ENCODE data around the gene FKBP1B.
"Not testable (repeated sequence)": the region's sequence is repeated elsewhere in the genome, so short reads cannot be mapped to it uniquely, and the experiment has no call there.

The FKBP1B gene

DNA sequence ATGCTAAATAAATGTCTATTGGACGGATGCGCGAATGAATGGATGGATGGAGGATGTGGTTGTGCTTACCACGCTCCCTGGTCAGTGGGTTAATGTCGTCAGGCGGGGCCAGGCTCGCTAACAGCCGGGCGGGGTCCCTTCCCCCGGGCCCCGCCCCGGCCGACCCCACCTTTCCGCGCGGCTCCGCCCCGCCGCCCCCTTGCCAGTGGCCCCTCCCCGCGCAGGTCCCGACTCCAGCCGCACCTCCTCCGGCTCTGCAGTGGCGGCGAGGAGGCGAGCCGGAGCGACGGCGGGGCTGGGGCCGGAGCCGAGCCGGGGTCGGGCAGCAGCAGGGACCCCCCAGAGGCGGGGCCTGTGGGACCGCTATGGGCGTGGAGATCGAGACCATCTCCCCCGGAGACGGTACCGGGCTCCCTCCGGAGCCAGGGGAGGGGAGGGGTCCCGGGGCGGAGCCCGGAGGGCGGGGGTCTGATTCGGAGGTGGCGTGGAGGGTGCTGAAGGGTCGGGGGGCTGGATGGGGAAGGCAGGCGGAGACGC, at the start of gene FKBP1B:
Gene FKBP1B (plus strand): TSS at position 257 of the 537 bp plus-strand sequence. CDS start 109 bp downstream, at position 366.
- no peak within 1 kb of the TSS for H3K9ac ChIP-seq (ENCODE audit: low read length)

DNA sequence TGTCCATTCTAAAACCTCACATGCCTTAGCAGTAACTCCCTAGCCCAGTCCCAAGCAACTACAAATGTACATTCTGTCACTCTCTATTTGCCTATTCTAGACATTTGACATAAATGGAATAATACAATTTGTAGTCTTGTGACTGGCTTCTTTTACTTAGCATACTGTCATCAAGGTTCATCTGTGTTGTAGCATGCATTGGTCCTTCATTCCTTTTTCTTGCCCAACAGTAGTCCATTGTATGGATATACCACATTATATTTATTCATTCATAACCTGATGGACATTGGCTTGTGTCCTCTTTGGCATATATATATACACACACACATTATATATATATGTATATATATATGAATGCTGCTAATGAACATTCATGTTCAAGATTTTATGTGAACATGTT, 41.8 kb upstream of the FKBP1B start:
- Histone ChIP-seq H3K36me3 (ENCODE audit: control insufficient read depth, insufficient read depth, low read length) (no peaks in the 10 kb centered on the region), H3K4me3 (ENCODE audit: low read length) (no peak overlapping the region), H3K27ac (ENCODE audit: low read depth, low read length) (no peak overlapping the region), H3K9ac (ENCODE audit: low read length) (no peak overlapping the region), H3K27me3 (ENCODE audit: control insufficient read depth, insufficient read depth, low read length) (peaks cover 12% of the 10 kb centered on the region), H3K4me1 (ENCODE audit: control insufficient read depth, insufficient read depth, low read length) (no peaks in the 10 kb centered on the region)

More for the DNA sequence above, at the start of gene FKBP1B:
- Histone ChIP-seq H3K4me3 (ENCODE audit: low read length) (peak within 1 kb of the TSS; percentile 61), H3K36me3 (ENCODE audit: control insufficient read depth, insufficient read depth, low read length) (no peaks in the 10 kb centered on the region), H3K27ac (ENCODE audit: low read depth, low read length) (no peak within 1 kb of the TSS), H3K27me3 (ENCODE audit: control insufficient read depth, insufficient read depth, low read length) (peaks cover 4% of the 10 kb centered on the region), H3K4me1 (ENCODE audit: control insufficient read depth, insufficient read depth, low read length) (peaks cover 3% of the 10 kb centered on the region)

DNA sequence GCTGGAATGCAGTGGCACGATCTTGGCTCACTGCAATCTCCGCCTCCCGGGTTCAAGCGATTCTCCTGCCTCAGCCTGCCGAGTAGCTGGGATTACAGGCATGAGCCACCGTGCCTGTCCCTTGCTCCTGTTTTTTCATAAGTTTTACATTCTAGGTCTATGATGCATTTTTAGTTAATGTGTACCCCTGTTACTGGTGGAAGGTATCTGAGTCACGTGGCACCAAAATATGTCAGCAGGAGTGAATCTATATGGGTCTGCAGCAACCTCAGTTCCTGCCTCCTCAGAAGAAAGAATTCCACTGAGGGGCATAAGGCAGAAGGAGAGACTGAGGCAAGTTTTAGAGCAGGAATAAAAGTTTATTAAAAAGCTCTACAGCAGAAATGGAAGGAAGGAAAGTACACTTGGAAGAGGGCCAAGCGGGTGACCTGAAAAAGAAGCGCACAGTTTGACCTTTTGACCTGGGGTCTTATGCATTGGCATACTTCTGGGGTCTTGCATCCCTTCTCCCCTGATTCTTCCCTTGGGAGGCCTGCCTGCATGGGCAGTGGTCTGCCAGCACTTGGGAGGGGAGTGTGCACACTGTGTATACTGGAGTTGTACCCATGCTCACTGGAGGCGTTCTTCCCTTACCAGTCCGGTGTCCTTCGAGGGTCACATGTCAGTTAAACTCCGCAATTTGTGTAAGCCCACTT, 40.7 kb upstream of the FKBP1B start:
- H3K4me3 ChIP-seq (ENCODE audit: low read length) = no peak overlapping the region

DNA sequence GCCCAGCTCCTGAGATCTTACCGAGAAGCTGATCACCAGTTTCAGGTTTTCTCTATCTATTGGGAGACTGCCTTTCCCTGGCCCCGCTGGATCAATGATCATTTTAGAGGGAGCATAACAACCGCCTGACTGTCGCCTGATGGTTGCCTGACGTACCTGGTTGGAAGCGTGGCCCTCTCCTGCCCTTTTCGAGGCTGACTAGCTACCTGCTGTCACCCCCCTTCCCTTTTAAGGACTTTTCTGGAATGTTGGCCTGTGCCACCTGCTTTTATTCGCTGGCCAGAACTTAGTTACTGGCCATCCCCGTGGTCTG, 40.2 kb upstream of the FKBP1B start:
- Histone ChIP-seq H3K27me3 (ENCODE audit: control insufficient read depth, insufficient read depth, low read length) (peaks cover 12% of the 10 kb centered on the region), H3K36me3 (ENCODE audit: control insufficient read depth, insufficient read depth, low read length) (no peaks in the 10 kb centered on the region), H3K27ac (ENCODE audit: low read depth, low read length) (no peak overlapping the region), H3K4me3 (ENCODE audit: low read length) (no peak overlapping the region), H3K9ac (ENCODE audit: low read length) (no peak overlapping the region), H3K4me1 (ENCODE audit: control insufficient read depth, insufficient read depth, low read length) (no peaks in the 10 kb centered on the region)

More for the DNA sequence above, 40.7 kb upstream of the FKBP1B start:
- Histone ChIP-seq H3K27me3 (ENCODE audit: control insufficient read depth, insufficient read depth, low read length) (peaks cover 12% of the 10 kb centered on the region), H3K9ac (ENCODE audit: low read length) (no peak overlapping the region), H3K4me1 (ENCODE audit: control insufficient read depth, insufficient read depth, low read length) (no peaks in the 10 kb centered on the region), H3K36me3 (ENCODE audit: control insufficient read depth, insufficient read depth, low read length) (no peaks in the 10 kb centered on the region), H3K27ac (ENCODE audit: low read depth, low read length) (no peak overlapping the region)

DNA sequence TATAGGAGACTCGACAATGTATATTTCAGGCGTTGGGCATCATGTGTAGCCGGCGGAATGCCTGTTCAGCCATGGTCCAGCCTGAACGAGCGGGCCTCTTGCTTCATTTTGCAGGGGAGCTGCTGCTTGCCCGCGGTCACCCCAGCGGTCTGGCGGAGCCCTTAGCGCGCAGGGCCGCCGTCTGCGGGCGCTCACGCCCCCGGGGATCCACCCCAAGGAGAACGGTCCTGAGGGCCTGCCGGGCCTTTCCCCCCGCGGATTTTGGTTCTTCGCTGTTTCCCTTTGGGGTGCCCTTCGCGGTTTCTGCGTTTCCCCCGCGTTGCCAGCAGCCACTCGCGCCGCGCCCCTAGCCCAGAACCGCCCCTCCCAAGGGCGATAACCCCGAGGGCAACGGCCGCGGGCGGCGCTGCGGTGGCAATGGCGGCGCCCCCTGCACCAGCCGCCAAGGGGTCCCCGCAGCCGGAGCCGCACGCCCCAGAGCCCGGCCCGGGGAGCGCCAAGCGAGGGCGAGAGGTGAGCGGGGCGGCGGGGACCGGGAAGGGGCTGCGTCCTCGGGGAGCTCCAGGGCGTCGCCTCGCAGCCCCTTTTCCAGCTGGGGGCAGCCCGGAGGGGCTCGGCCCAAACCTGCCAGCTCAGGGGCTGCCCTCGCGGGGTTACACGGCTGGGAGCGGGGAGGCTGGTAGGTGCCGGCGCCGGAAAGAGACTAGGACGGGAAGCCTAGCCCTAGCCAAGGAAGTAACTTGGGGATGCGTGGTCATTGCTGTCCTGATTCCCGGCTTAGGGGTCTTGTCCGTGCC, 39.7 kb upstream of the FKBP1B start, which contains the start of gene MFSD2B:
Gene MFSD2B (plus strand): TSS at position 406 of the 797 bp plus-strand sequence. CDS start 12 bp downstream, at position 418.
- Histone ChIP-seq H3K36me3 (ENCODE audit: control insufficient read depth, insufficient read depth, low read length) (no peaks in the 10 kb centered on the region), H3K27me3 (ENCODE audit: control insufficient read depth, insufficient read depth, low read length) (peaks cover 12% of the 10 kb centered on the region), H3K27ac (ENCODE audit: low read depth, low read length) (no peak within 1 kb of the TSS), H3K4me1 (ENCODE audit: control insufficient read depth, insufficient read depth, low read length) (no peaks in the 10 kb centered on the region), H3K9ac (ENCODE audit: low read length) (no peak within 1 kb of the TSS), H3K4me3 (ENCODE audit: low read length) (peak within 1 kb of the TSS; percentile 17)

DNA sequence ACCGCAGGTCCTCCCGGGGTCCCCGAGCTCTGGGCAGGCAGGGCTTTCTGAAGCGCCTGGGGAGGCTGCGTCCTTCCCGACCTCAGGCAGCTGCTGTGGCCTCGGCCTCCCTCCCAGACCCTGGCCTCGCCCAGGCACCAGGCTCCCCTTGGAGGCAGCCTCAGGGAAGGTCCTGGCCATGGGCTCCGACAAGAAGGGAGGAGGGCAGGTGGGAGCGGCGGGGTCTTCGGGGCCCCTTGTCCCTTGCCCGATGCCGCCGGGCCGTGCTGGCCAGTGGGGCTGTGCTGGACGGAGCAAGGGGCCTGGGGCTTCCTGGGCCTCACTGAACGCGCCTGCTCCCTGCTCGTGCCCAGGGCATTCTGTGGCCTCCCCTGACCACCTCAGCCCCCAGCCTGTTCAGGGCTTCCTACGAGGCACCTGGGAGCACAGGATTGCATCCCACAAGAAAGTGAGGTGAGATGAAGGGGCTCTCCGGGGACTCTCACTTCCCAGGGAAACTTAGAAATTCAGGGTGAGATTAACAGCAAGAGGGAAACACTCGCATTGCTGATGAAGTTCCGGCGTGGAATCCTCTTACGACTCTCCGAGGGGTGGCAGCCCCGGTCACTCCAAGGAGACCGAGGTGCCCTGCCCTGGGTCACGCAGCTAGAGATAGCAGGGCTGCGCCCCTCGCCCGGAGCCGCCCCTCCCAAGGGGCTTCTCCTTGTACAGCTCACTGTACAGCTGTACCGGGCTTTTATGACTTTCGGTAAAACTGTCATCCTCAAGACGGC, 38.9 kb upstream of the FKBP1B start:
- Histone ChIP-seq H3K4me1 (ENCODE audit: control insufficient read depth, insufficient read depth, low read length) (no peaks in the 10 kb centered on the region), H3K36me3 (ENCODE audit: control insufficient read depth, insufficient read depth, low read length) (no peaks in the 10 kb centered on the region), H3K27me3 (ENCODE audit: control insufficient read depth, insufficient read depth, low read length) (peaks cover 12% of the 10 kb centered on the region), H3K27ac (ENCODE audit: low read depth, low read length) (no peak overlapping the region), H3K9ac (ENCODE audit: low read length) (no peak overlapping the region), H3K4me3 (ENCODE audit: low read length) (peak overlapping the region; percentile 17)

DNA sequence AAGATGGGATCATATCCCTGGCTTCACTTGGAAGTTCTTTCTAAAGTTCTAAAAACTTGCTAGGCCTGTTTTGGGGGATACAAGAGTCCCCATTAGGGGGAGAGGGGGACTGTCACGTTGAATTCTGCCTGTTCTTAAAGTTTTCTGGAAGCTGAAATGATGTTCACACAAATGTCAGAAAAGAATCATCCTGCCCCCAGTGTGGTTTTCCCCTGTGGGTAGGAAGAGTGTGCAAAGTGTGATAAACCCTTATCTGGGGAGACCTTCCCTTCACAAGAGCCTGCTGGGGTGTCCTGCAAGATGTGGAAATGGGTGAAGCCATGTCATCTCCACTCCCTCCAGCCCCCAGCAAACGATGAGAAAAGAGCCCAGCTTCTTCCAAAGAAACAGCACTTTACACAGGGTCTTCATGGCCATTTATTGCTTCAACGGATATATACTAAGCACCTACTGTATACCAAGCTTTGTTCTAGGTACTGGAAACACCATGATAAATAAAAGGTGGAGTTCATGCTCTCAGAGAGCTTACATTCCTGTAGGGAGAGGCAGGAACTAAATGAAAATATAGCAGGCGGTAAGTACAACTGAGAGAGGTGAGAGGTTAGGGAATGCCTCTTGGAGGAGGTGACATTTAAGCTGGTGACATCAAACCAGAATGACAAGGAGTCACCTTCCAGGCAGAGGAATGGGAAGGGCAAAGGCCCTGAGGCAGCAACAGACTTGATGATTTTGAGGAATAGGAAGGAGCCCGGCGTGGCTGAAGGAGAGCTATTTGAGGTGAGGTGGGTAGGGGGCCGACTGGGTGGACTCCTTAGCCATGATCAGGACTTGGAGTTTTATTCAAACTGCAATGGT, 38.1 kb upstream of the FKBP1B start:
- Histone ChIP-seq H3K9ac (ENCODE audit: low read length) (no peak overlapping the region), H3K27me3 (ENCODE audit: control insufficient read depth, insufficient read depth, low read length) (peaks cover 12% of the 10 kb centered on the region), H3K27ac (ENCODE audit: low read depth, low read length) (no peak overlapping the region), H3K36me3 (ENCODE audit: control insufficient read depth, insufficient read depth, low read length) (no peaks in the 10 kb centered on the region), H3K4me3 (ENCODE audit: low read length) (no peak overlapping the region), H3K4me1 (ENCODE audit: control insufficient read depth, insufficient read depth, low read length) (no peaks in the 10 kb centered on the region)

DNA sequence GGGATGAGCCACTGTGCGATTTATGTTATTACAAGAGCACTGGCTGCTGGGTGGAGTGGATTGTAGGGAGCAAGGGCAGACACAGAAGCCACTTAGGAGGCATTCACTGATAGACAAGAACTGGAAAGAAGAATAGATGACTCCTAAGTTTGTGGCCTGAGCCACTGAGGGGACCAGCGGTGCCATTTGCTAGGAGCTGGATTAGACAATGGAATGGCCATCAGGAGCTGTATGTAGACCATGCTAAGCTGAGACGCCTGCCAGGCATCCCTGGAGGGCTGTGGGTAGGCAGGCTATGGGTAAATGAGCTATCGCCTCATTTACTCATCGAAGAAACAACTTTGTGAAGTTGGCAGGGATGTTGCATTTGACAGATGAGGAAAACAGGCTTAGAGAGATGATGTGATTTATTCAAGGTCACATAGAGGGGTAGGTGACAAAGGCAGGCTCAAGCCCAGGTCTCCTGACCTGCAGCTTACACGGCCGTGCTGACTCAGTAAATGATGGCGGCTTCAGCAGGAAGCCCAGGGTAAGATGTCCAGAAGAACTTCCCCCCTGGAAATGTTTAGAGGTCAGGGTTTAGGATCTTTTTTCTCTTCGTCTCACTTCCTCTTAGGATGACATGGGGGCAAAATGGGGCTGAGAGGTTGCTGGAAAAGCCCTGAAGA, 36.9 kb upstream of the FKBP1B start:
- no peak overlapping the region for H3K4me3 ChIP-seq (ENCODE audit: low read length)
- H3K9ac ChIP-seq (ENCODE audit: low read length) = no peak overlapping the region
- no peaks in the 10 kb centered on the region for H3K36me3 ChIP-seq (ENCODE audit: control insufficient read depth, insufficient read depth, low read length)
- no peaks in the 10 kb centered on the region for H3K4me1 ChIP-seq (ENCODE audit: control insufficient read depth, insufficient read depth, low read length)
- peaks cover 12% of the 10 kb centered on the region for H3K27me3 ChIP-seq (ENCODE audit: control insufficient read depth, insufficient read depth, low read length)
- no peak overlapping the region for H3K27ac ChIP-seq (ENCODE audit: low read depth, low read length)

DNA sequence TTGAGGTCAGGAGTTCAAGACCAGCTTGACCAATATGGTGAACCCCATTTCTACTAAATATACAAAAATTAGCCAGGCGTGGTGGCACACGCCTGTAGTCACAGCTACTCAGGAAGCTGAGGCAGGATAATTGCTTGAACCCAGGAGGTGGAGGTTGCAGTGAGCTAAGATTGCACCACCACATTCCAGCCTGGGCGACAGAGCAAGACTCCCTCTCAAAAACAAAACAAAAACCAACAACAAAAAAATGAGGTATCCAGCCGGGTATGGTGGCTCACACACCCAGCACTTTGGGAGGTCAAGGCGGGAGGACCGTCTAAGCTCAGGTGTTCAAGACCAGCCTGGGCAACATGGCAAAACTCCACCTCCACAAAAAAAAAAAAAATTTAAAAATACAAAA, 34.6 kb upstream of the FKBP1B start:
- not testable (repeated sequence) for H3K27me3 ChIP-seq (ENCODE audit: control insufficient read depth, insufficient read depth, low read length); H3K36me3 ChIP-seq (ENCODE audit: control insufficient read depth, insufficient read depth, low read length); H3K4me3 ChIP-seq (ENCODE audit: low read length); H3K27ac ChIP-seq (ENCODE audit: low read depth, low read length); H3K4me1 ChIP-seq (ENCODE audit: control insufficient read depth, insufficient read depth, low read length); H3K9ac ChIP-seq (ENCODE audit: low read length)

DNA sequence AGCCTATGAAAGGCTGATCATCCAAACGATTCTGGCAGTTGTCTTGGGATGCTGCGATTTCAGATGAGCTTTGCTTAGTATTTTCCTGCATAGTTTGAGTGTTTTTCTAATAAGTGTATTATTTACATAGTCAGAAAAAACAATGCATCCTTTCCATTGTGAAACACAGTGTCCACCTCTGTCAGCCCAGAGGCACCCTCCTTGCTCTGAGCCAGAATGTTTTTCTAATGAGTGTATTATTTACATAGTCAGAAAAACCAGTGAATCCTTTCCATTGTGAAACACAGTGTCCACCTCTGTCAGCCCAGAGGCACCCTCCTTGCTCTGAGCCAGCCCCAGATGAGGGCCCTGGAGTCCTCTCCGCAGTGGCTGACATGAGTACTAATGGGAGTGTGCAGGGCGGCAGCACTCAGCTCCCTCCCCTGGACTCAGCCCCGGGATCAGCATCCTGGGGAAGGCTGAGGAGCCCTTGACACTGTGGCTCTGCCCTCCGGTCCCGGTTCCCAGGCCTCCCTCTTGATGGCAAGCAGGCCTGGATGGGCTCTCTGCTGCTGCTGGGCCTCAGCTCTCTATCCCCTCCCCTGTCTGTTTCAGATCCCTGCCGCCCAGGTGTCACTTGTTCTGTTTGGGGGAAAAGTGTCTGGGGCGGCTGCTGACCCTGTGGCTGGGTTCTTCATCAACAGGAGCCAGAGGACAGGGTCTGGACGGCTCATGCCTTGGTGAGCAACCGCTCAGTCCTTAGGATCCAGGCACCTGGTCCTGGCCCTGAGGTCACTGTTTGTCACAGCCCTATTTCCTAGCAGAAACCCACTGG, 33.8 kb upstream of the FKBP1B start:
- Histone ChIP-seq H3K9ac (ENCODE audit: low read length) (no peak overlapping the region), H3K36me3 (ENCODE audit: control insufficient read depth, insufficient read depth, low read length) (no peaks in the 10 kb centered on the region), H3K4me3 (ENCODE audit: low read length) (no peak overlapping the region), H3K4me1 (ENCODE audit: control insufficient read depth, insufficient read depth, low read length) (no peaks in the 10 kb centered on the region), H3K27me3 (ENCODE audit: control insufficient read depth, insufficient read depth, low read length) (peaks cover 2% of the 10 kb centered on the region), H3K27ac (ENCODE audit: low read depth, low read length) (no peak overlapping the region)

DNA sequence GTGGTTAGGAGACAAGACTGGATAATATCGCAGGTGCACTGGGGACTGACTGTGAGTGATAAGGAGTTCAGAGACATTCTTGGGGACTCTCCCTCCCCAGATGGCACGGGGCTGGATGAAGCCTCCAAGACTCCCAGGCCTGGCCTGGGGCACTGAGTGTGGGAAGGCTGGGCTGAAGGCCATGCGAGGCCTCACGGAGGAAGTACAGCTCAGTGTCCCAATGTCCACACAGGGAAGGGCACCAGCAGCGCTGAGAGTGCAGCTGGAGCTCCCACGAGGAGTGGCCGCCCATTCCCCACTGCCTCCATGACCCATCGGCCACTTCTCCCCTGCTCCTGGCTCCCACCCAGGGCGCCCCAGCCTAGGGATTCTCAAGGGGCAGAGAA, 33.2 kb upstream of the FKBP1B start:
- Histone ChIP-seq H3K27ac (ENCODE audit: low read depth, low read length) (no peak overlapping the region), H3K4me1 (ENCODE audit: control insufficient read depth, insufficient read depth, low read length) (no peaks in the 10 kb centered on the region), H3K27me3 (ENCODE audit: control insufficient read depth, insufficient read depth, low read length) (no peaks in the 10 kb centered on the region), H3K4me3 (ENCODE audit: low read length) (no peak overlapping the region), H3K36me3 (ENCODE audit: control insufficient read depth, insufficient read depth, low read length) (no peaks in the 10 kb centered on the region), H3K9ac (ENCODE audit: low read length) (no peak overlapping the region)

Data from rectal smooth muscle tissue (tissue), 1 donor.